ENCODE results near the gene MTMR10. TPM values are rescaled to one million over a fixed set of nuclear protein-coding genes. Genes with fewer than 3 reads are reported as not detected.

Gene MTMR10
- total RNA-seq, 1 experiment from 2014 or later: 16.0 TPM

- Histone ChIP-seq H3K4me1 (ENCODE audit: insufficient read depth, low read length, poor library complexity, severe bottlenecking) (peaks cover 29% of the 10 kb centered on the region), H3K27ac (ENCODE audit: low read depth, low read length, poor library complexity, severe bottlenecking) (no peak overlapping the region), H3K36me3 (ENCODE audit: insufficient read depth, low read length, poor library complexity, severe bottlenecking) (no peaks in the 10 kb centered on the region), H3K27me3 (replicated peaks; ENCODE audit: insufficient read depth, low read depth, low read length, poor library complexity) (peaks cover 4% of the 10 kb centered on the region), H3K4me3 (ENCODE audit: low read depth, low read length, poor library complexity, severe bottlenecking) (no peak overlapping the region), H3K9me3 (ENCODE audit: low read depth, low read length, poor library complexity, severe bottlenecking) (no peaks in the 10 kb centered on the region)
- intact Hi-C loops (cut with micrococcal nuclease; ENCODE audit: unreplicated experiment): no loop called here
- BruUV-seq (replicated peaks): no TSS peak
- CTCF ChIA-PET: no interaction called here
- POLR2A ChIA-PET (ENCODE audit: low non-redundant PET): interaction anchor here (0.6 kb wide), 2 partner anchors 85 to 333 kb away, joined by 3 read pairs; no protein-coding TSS in a partner anchor
- peak; percentile 21 for DNase-seq (ENCODE audit: low spot score)
- no peak for TF ChIP-seq EZH2 (IDR thresholded peaks at IDR 0.05; ENCODE audit: borderline replicate concordance, low read depth, low read length, poor library complexity, severe bottlenecking)
- no peak for TF ChIP-seq CTCF (conservative IDR thresholded peaks at IDR 0.05; ENCODE audit: low read depth, low read length)
Observed at GRCh38 chr15:31027910-31028578, 36.6 kb upstream of the MTMR10 start.

DNA sequence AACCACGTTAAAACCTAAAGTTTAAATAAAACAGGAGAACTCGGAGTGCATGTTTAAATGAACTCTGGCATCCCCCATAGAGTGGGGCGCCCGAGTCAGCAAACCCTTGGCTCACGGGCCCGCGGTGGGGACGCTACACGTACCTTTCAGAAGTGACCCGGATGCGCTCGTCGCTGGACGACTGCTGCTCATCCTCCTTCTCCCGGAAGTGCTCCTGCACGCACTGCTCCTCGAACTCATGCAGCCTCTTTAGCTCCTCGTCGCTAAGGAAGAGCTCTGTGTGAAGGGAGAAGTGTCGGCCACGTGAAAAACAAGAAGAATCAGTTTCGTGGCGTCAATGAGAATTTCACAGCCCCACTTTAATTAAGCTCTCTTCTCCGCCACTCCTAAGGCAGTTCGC is 34.6 kb upstream of the MTMR10 start:
- no peak for DNase-seq (ENCODE audit: low spot score)
- Histone ChIP-seq H3K4me1 (ENCODE audit: insufficient read depth, low read length, poor library complexity, severe bottlenecking) (peaks cover 14% of the 10 kb centered on the region), H3K4me3 (ENCODE audit: low read depth, low read length, poor library complexity, severe bottlenecking) (no peak overlapping the region), H3K9me3 (ENCODE audit: low read depth, low read length, poor library complexity, severe bottlenecking) (no peaks in the 10 kb centered on the region), H3K36me3 (ENCODE audit: insufficient read depth, low read length, poor library complexity, severe bottlenecking) (no peaks in the 10 kb centered on the region), H3K27me3 (replicated peaks; ENCODE audit: insufficient read depth, low read depth, low read length, poor library complexity) (peaks cover 4% of the 10 kb centered on the region), H3K27ac (ENCODE audit: low read depth, low read length, poor library complexity, severe bottlenecking) (no peak overlapping the region)
- ChIA-PET CTCF (no interaction called here), POLR2A (ENCODE audit: low non-redundant PET) (no interaction called here)
- BruUV-seq (replicated peaks): no TSS peak
- intact Hi-C loops (cut with micrococcal nuclease; ENCODE audit: unreplicated experiment): no loop called here
- TF ChIP-seq CTCF (conservative IDR thresholded peaks at IDR 0.05; ENCODE audit: low read depth, low read length) (no peak), EZH2 (IDR thresholded peaks at IDR 0.05; ENCODE audit: borderline replicate concordance, low read depth, low read length, poor library complexity, severe bottlenecking) (no peak)

DNA sequence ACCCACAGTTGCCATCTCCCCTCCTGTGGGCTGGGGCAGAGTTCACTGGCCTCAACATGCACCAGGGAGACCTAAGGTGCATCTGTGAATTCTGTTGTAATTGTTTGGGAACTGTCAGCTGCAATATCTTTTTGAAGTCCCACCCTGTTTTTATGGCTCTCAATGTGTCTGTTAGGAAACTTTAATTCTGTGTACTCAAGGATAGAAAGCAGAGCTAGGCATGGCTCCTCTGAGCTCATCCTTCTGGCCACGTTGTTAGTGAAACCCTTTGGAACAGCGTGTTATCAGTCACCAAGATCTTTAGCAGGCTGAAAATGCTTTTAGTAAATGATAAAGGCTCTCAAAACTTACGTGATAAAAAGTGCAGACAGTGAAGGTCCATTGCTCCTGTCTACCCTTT is 33.6 kb upstream of the MTMR10 start:
- H3K27ac ChIP-seq (ENCODE audit: low read depth, low read length, poor library complexity, severe bottlenecking): no peak overlapping the region
- no TSS peak for BruUV-seq (replicated peaks)
- ChIA-PET POLR2A (ENCODE audit: low non-redundant PET) (no interaction called here), CTCF (no interaction called here)
- H3K9me3 ChIP-seq (ENCODE audit: low read depth, low read length, poor library complexity, severe bottlenecking): no peaks in the 10 kb centered on the region
- peaks cover 4% of the 10 kb centered on the region for H3K27me3 ChIP-seq (replicated peaks; ENCODE audit: insufficient read depth, low read depth, low read length, poor library complexity)
- intact Hi-C loops (cut with micrococcal nuclease; ENCODE audit: unreplicated experiment): no loop called here
- TF ChIP-seq CTCF (conservative IDR thresholded peaks at IDR 0.05; ENCODE audit: low read depth, low read length): no peak
- no peak for TF ChIP-seq EZH2 (IDR thresholded peaks at IDR 0.05; ENCODE audit: borderline replicate concordance, low read depth, low read length, poor library complexity, severe bottlenecking)
- H3K36me3 ChIP-seq (ENCODE audit: insufficient read depth, low read length, poor library complexity, severe bottlenecking): no peaks in the 10 kb centered on the region
- no peak overlapping the region for H3K4me3 ChIP-seq (ENCODE audit: low read depth, low read length, poor library complexity, severe bottlenecking)
- peaks cover 14% of the 10 kb centered on the region for H3K4me1 ChIP-seq (ENCODE audit: insufficient read depth, low read length, poor library complexity, severe bottlenecking)
- DNase-seq (ENCODE audit: low spot score): no peak

All from A673 (cell line).